Ramos (cell line): ENCODE measurements around the gene MFAP3.

Source experiments
- in situ Hi-C: fragments of 300-500 bp; cut with MboI; formaldehyde crosslinking; loops from one replicate; pipeline ENCODE4 v1.14.3; 2022; ENCODE audit warnings: low sequenced_read_pairs; ENCODE audit not compliant: unreplicated experiment

The MFAP3 gene

GRCh38 chr5:154047324-154047723, 8.6 kb downstream of the MFAP3 start:
- in situ Hi-C loops, result no loop called here

GRCh38 chr5:154049636-154050035, 10.9 kb downstream of the MFAP3 start:
- in situ Hi-C loops, result no loop called here

- in situ Hi-C loops, result no loop called here
Measured at GRCh38 chr5:154053468-154053867, 14.7 kb downstream of the MFAP3 start.

GRCh38 chr5:154055201-154055600, 16.4 kb downstream of the MFAP3 start:
- in situ Hi-C loops, result no loop called here

GRCh38 chr5:154058055-154059038, 19.6 kb downstream of the MFAP3 start:
- in situ Hi-C loops, result no loop called here

GRCh38 chr5:154059039-154059430, 20.3 kb downstream of the MFAP3 start:
- in situ Hi-C loops, result no loop called here

- in situ Hi-C loops, result no loop called here
Measured at GRCh38 chr5:154059583-154059982, 20.8 kb downstream of the MFAP3 start.

GRCh38 chr5:154060606-154061005, 21.8 kb downstream of the MFAP3 start:
- in situ Hi-C loops, result loop anchor here (10.0 kb wide), 1 partner anchor 354 kb away; no protein-coding TSS in a partner anchor

- in situ Hi-C loops, result loop anchor here (10.0 kb wide), 1 partner anchor 351 kb away; no protein-coding TSS in a partner anchor
Measured at GRCh38 chr5:154063372-154063771, 24.6 kb downstream of the MFAP3 start.

GRCh38 chr5:154065971-154066370, 27.2 kb downstream of the MFAP3 start:
- in situ Hi-C loops, result loop anchor here (10.0 kb wide), 1 partner anchor 349 kb away; no protein-coding TSS in a partner anchor

- in situ Hi-C loops, result loop anchor here (5.0 to 10.0 kb wide), 2 partner anchors 117 to 345 kb away; no protein-coding TSS in a partner anchor
Measured at GRCh38 chr5:154069854-154070253, 31.1 kb downstream of the MFAP3 start.

- in situ Hi-C loops, result loop anchor here (5.0 kb wide), 1 partner anchor 115 kb away; no protein-coding TSS in a partner anchor
Measured at GRCh38 chr5:154071799-154072413, 33.1 kb downstream of the MFAP3 start.

GRCh38 chr5:154072414-154073171, 33.8 kb downstream of the MFAP3 start:
- in situ Hi-C loops, result loop anchor here (5.0 kb wide), 1 partner anchor 115 kb away; no protein-coding TSS in a partner anchor

GRCh38 chr5:154076240-154076922, 37.6 kb downstream of the MFAP3 start:
- in situ Hi-C loops, result no loop called here

GRCh38 chr5:154077696-154078095, 38.9 kb downstream of the MFAP3 start:
- in situ Hi-C loops, result no loop called here

- in situ Hi-C loops, result no loop called here
Measured at GRCh38 chr5:154078272-154078671, 39.5 kb downstream of the MFAP3 start.

GRCh38 chr5:154081246-154081645, 42.5 kb downstream of the MFAP3 start:
- in situ Hi-C loops, result loop anchor here (10.0 kb wide), 1 partner anchor 84 kb away; no protein-coding TSS in a partner anchor

GRCh38 chr5:154084062-154084639, 45.4 kb downstream of the MFAP3 start:
- in situ Hi-C loops, result loop anchor here (10.0 kb wide), 1 partner anchor 81 kb away; no protein-coding TSS in a partner anchor

- in situ Hi-C loops, result loop anchor here (10.0 kb wide), 1 partner anchor 79 kb away; no protein-coding TSS in a partner anchor
Measured at GRCh38 chr5:154086146-154086545, 47.4 kb downstream of the MFAP3 start.
